ENCODE data around the gene MMP3.

GRCh38 chr11:102800767-102801166 is 42.6 kb downstream of the MMP3 start:
- TF ChIP-seq, protein P1, sequence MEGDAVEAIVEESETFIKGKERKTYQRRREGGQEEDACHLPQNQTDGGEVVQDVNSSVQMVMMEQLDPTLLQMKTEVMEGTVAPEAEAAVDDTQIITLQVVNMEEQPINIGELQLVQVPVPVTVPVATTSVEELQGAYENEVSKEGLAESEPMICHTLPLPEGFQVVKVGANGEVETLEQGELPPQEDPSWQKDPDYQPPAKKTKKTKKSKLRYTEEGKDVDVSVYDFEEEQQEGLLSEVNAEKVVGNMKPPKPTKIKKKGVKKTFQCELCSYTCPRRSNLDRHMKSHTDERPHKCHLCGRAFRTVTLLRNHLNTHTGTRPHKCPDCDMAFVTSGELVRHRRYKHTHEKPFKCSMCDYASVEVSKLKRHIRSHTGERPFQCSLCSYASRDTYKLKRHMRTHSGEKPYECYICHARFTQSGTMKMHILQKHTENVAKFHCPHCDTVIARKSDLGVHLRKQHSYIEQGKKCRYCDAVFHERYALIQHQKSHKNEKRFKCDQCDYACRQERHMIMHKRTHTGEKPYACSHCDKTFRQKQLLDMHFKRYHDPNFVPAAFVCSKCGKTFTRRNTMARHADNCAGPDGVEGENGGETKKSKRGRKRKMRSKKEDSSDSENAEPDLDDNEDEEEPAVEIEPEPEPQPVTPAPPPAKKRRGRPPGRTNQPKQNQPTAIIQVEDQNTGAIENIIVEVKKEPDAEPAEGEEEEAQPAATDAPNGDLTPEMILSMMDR (IDR thresholded peaks at IDR 0.05), result no peak
- no peak for TF ChIP-seq EP300 (IDR thresholded peaks at IDR 0.05)
- no peak for TF ChIP-seq POLR2AphosphoS5 (IDR thresholded peaks at IDR 0.05)

Measured in esophagus muscularis mucosa (tissue), 4 donors.